ENCODE measurements around the gene LMO3.

Gene LMO3

DNA sequence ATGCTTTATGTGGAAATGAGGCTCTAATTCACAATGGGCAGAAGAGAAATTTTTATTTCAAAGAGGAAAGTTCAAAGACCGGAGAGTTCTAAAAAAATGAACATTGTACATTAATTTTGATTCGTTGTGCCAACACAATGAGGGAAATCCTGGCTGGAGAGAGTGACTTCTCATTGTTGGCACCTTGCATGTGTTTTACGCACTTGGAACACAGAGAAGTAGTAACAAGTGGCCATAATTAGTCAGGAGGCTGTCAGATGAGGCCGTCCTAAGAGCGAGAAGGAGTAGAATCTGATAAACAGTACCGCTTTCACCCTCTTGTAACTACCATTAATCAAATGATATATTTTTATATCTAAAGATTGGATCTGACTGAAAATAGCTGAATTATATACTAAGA, 6.9 kb downstream of the LMO3 start:
- Histone ChIP-seq H3K36me3 (no peaks in the 10 kb centered on the region), H3K4me3 (ENCODE audit: low read depth in 1 of 2, low read length in 1 of 2) (no peak overlapping the region), H3K9me3 (no peaks in the 10 kb centered on the region), H3K27ac (no peak overlapping the region), H3K4me1 (ENCODE audit: control insufficient read depth in 1 of 2, insufficient read depth in 1 of 2, low read depth in 1 of 2, low read length in 1 of 2) (no peaks in the 10 kb centered on the region), H3K27me3 (peaks cover 17% of the 10 kb centered on the region)
- TF ChIP-seq, protein P1, sequence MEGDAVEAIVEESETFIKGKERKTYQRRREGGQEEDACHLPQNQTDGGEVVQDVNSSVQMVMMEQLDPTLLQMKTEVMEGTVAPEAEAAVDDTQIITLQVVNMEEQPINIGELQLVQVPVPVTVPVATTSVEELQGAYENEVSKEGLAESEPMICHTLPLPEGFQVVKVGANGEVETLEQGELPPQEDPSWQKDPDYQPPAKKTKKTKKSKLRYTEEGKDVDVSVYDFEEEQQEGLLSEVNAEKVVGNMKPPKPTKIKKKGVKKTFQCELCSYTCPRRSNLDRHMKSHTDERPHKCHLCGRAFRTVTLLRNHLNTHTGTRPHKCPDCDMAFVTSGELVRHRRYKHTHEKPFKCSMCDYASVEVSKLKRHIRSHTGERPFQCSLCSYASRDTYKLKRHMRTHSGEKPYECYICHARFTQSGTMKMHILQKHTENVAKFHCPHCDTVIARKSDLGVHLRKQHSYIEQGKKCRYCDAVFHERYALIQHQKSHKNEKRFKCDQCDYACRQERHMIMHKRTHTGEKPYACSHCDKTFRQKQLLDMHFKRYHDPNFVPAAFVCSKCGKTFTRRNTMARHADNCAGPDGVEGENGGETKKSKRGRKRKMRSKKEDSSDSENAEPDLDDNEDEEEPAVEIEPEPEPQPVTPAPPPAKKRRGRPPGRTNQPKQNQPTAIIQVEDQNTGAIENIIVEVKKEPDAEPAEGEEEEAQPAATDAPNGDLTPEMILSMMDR (IDR thresholded peaks at IDR 0.05) = no peak

DNA sequence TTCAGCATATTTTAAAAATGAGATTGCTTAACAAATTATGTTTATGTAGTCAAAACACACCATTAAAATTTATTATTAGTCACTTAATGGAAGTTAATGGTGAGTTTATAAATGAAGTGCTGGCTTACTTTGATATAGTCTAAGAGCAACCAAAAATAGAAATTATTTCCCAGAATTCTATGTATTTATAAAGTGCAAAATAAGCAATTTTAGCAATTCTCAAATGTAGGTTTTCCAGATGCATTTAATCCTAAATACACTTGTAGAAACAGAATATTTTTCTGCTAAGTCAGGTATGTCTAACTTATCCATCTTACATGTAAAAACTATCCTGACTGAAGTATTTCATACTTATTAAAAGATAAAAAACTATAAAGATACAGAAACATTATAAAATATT, 11.2 kb downstream of the LMO3 start:
- no peak overlapping the region for H3K4me3 ChIP-seq (ENCODE audit: low read depth in 1 of 2, low read length in 1 of 2)
- TF ChIP-seq, protein P1 (IDR thresholded peaks at IDR 0.05) = no peak
- no peaks in the 10 kb centered on the region for H3K27me3 ChIP-seq
- H3K36me3 ChIP-seq = no peaks in the 10 kb centered on the region
- H3K9me3 ChIP-seq = no peaks in the 10 kb centered on the region
- H3K27ac ChIP-seq = no peak overlapping the region
- H3K4me1 ChIP-seq (ENCODE audit: control insufficient read depth in 1 of 2, insufficient read depth in 1 of 2, low read depth in 1 of 2, low read length in 1 of 2) = no peaks in the 10 kb centered on the region

DNA sequence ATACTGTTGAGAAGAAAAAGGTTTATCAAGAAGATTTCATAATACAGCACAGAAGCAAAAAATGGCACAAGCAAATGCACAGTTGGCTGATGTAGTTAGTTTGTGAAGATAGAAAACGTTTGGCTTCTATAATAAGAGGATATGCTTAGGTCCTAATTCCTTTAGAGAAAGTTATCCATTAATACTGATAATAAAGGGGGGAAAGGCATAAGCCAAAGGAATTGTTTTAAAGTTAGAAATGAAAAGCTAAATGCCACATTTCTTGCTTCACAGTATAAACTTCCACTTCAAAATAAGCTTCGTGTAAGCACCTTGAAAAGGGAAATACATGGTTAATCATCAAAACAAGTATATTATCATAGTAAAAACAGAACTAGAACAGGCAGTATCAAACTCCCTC, 12.4 kb downstream of the LMO3 start:
- no peaks in the 10 kb centered on the region for H3K9me3 ChIP-seq
- no peak overlapping the region for H3K4me3 ChIP-seq (ENCODE audit: low read depth in 1 of 2, low read length in 1 of 2)
- no peaks in the 10 kb centered on the region for H3K27me3 ChIP-seq
- TF ChIP-seq, protein P1 (IDR thresholded peaks at IDR 0.05) = no peak
- H3K27ac ChIP-seq = no peak overlapping the region
- H3K36me3 ChIP-seq = no peaks in the 10 kb centered on the region
- H3K4me1 ChIP-seq (ENCODE audit: control insufficient read depth in 1 of 2, insufficient read depth in 1 of 2, low read depth in 1 of 2, low read length in 1 of 2) = no peaks in the 10 kb centered on the region

DNA sequence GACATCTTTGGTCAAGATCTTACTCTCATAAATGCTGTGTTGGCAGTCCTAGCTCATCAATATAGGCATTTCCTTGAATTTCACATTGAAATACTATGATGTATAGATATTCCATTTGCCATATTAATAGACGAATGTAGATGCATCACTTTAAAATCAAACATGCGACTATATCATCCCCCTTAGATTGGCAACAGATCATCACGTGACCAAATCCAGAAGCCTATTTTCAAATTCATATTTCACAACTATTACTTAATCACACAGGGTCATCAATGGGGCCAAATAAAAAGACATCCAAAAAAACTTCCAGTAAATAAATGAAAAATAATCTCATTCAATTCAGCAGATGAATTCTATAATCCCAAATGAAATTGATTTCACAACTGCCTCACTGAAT, 15.3 kb downstream of the LMO3 start:
- no peak overlapping the region for H3K27ac ChIP-seq
- no peaks in the 10 kb centered on the region for H3K27me3 ChIP-seq
- no peaks in the 10 kb centered on the region for H3K36me3 ChIP-seq
- H3K4me1 ChIP-seq (ENCODE audit: control insufficient read depth in 1 of 2, insufficient read depth in 1 of 2, low read depth in 1 of 2, low read length in 1 of 2) = no peaks in the 10 kb centered on the region
- TF ChIP-seq, protein P1 (IDR thresholded peaks at IDR 0.05) = no peak
- no peak overlapping the region for H3K4me3 ChIP-seq (ENCODE audit: low read depth in 1 of 2, low read length in 1 of 2)
- no peaks in the 10 kb centered on the region for H3K9me3 ChIP-seq

DNA sequence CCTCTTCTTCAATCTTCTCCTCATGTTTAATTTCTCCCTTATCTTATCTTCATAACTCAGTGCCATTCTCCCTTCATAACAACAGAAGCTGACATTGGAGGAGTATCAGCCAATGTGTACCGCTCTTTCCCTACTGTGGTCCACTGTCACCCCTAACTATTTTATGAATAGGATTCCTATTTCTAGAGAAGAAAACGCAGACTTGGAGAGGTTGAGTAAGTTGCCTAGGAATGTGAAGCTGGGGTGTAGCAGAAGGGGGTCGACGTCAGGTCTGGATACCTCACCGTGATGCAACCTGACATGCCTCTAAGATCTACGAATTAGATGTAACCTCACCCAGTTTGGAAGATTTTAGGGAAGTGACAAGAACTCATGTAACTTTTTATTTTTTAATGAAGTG, 17.1 kb downstream of the LMO3 start:
- Histone ChIP-seq H3K27ac (no peak overlapping the region), H3K4me1 (ENCODE audit: control insufficient read depth in 1 of 2, insufficient read depth in 1 of 2, low read depth in 1 of 2, low read length in 1 of 2) (no peaks in the 10 kb centered on the region), H3K9me3 (no peaks in the 10 kb centered on the region), H3K36me3 (no peaks in the 10 kb centered on the region), H3K27me3 (no peaks in the 10 kb centered on the region), H3K4me3 (ENCODE audit: low read depth in 1 of 2, low read length in 1 of 2) (no peak overlapping the region)
- TF ChIP-seq, protein P1 (IDR thresholded peaks at IDR 0.05) = no peak

DNA sequence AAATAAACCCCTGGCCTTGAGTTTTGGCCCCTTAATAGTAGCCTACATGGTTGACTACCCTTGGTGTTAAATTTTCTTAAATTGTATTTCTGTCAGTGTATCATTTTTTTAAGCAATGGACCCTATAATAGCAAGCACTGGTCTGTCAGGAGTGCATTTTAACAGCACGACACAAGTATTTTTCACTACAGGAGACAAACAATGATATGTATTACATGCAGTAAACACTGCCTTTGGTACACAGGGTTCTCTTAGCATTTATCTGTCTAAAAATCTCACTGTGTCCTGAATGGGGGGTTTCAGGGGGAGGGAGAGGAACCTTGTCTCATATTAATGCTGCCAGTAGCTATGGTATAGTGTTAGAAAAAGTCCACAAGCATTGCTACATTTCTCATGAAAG, 18.4 kb downstream of the LMO3 start:
- H3K9me3 ChIP-seq = no peaks in the 10 kb centered on the region
- no peaks in the 10 kb centered on the region for H3K4me1 ChIP-seq (ENCODE audit: control insufficient read depth in 1 of 2, insufficient read depth in 1 of 2, low read depth in 1 of 2, low read length in 1 of 2)
- H3K4me3 ChIP-seq (ENCODE audit: low read depth in 1 of 2, low read length in 1 of 2) = no peak overlapping the region
- no peaks in the 10 kb centered on the region for H3K36me3 ChIP-seq
- TF ChIP-seq, protein P1 (IDR thresholded peaks at IDR 0.05) = no peak
- no peak overlapping the region for H3K27ac ChIP-seq
- no peaks in the 10 kb centered on the region for H3K27me3 ChIP-seq

Measured in neutrophil (primary cell).